GM23338 (cell line): ENCODE measurements around the gene PPP1CC. TPM values are rescaled to one million over a fixed set of nuclear protein-coding genes. Genes with fewer than 3 reads are reported as not detected.
A peak's percentile ranks its signal among the peaks of the same experiment; 100 is the strongest.

ENCODE experiments used
- ATAC-seq: fragments of 200-7000 bp; cut with Tn5 transposase; 3 replicates; pipeline ENCODE4 v1.9.1; 2020
- DNase-seq: peaks from one replicate; pipeline ENCODE4 v3.0.0-alpha.2; 2015; ENCODE audit warnings: low spot score
- H2AFZ ChIP-seq: fragments of 200-600 bp; sonication (generic); 2 replicates; pipeline ENCODE4 v1.8.0; 2016; ENCODE audit warnings: antibody characterized with exemption, mild to moderate bottlenecking, moderate library complexity
- H3F3A ChIP-seq: fragments of 200-600 bp; sonication (generic); replicated peaks from 2 replicates; pipeline ENCODE4 v1.8.0; 2017; ENCODE audit warnings: antibody characterized with exemption, mixed run types, low read depth
- H3K27ac ChIP-seq: fragments of 200-600 bp; sonication (generic); 2 replicates; pipeline ENCODE4 v1.6.1; 2016; ENCODE audit warnings: low read depth
- H3K27me3 ChIP-seq: fragments of 200-600 bp; sonication (generic); 2 replicates; pipeline ENCODE4 v1.8.0; 2016; ENCODE audit warnings: mild to moderate bottlenecking, mixed run types, moderate library complexity; ENCODE audit not compliant: insufficient read depth
- H3K36me3 ChIP-seq: fragments of 200-600 bp; sonication (generic); 2 replicates; pipeline ENCODE4 v1.8.0; 2016; ENCODE audit warnings: mild to moderate bottlenecking; ENCODE audit not compliant: insufficient read depth
- H3K4me1 ChIP-seq: fragments of 200-600 bp; sonication (generic); 2 replicates; pipeline ENCODE4 v1.8.0; 2016; ENCODE audit warnings: mild to moderate bottlenecking, moderate library complexity; ENCODE audit not compliant: insufficient read depth
- H3K4me2 ChIP-seq: fragments of 200-600 bp; sonication (generic); 2 replicates; pipeline ENCODE4 v1.7.1; 2017; ENCODE audit warnings: mixed run types
- H3K4me3 ChIP-seq: fragments of 200-600 bp; sonication (generic); 2 replicates; pipeline ENCODE4 v1.6.1; 2016; ENCODE audit warnings: mixed run types
- H3K79me2 ChIP-seq: fragments of 200-600 bp; sonication (generic); replicated peaks from 2 replicates; pipeline ENCODE4 v1.8.0; 2017; ENCODE audit warnings: mild to moderate bottlenecking; ENCODE audit not compliant: insufficient read depth
- H3K9me2 ChIP-seq: fragments of 200-600 bp; sonication (generic); 2 replicates; pipeline ENCODE4 v1.8.0; 2017; ENCODE audit not compliant: insufficient read depth
- H4K20me1 ChIP-seq: fragments of 200-600 bp; sonication (generic); replicated peaks from 2 replicates; pipeline ENCODE4 v1.8.0; 2017; ENCODE audit warnings: mild to moderate bottlenecking; ENCODE audit not compliant: insufficient read depth
- H3K27ac Mint-ChIP-seq: 2 replicates; pipeline ENCODE4 v1.8.0; 2020; ENCODE audit warnings: inconsistent platforms, mild to moderate bottlenecking, moderate library complexity, mixed read lengths
- H3K27me3 Mint-ChIP-seq: 3 replicates; pipeline ENCODE4 v1.8.0; 2022; ENCODE audit warnings: low read depth, mild to moderate bottlenecking, moderate library complexity, mixed read lengths, inconsistent platforms; ENCODE audit not compliant: insufficient read depth, poor library complexity
- H3K36me3 Mint-ChIP-seq: 3 replicates; pipeline ENCODE4 v1.8.0; 2021; ENCODE audit warnings: low read depth, mild to moderate bottlenecking, inconsistent platforms, moderate library complexity, mixed read lengths
- H3K4me1 Mint-ChIP-seq: 3 replicates; pipeline ENCODE4 v1.8.0; 2020; ENCODE audit warnings: mild to moderate bottlenecking, inconsistent platforms, mixed read lengths
- H3K4me3 Mint-ChIP-seq: 3 replicates; pipeline ENCODE4 v1.8.0; 2021; ENCODE audit warnings: moderate library complexity, mild to moderate bottlenecking, inconsistent platforms, mixed read lengths
- H3K9me3 Mint-ChIP-seq: 3 replicates; pipeline ENCODE4 v1.8.0; 2020; ENCODE audit warnings: moderate library complexity, mild to moderate bottlenecking, inconsistent platforms, mixed read lengths
- CREB1 ChIP-seq: fragments of 250-450 bp; sonication (Bioruptor Pico); IDR thresholded peaks from 2 replicates; pipeline ENCODE4 v1.5.0; 2020; ENCODE audit warnings: low read depth, mild to moderate bottlenecking, moderate library complexity
- EZH2 ChIP-seq: fragments of 200-600 bp; sonication (generic); IDR thresholded peaks from one replicate; pipeline ENCODE4 v1.8.0; 2017; ENCODE audit warnings: antibody characterized with exemption, mild to moderate bottlenecking, low read depth; ENCODE audit not compliant: unreplicated experiment
- EZH2phosphoT487 ChIP-seq: fragments of 200-600 bp; sonication (generic); IDR thresholded peaks from one replicate; pipeline ENCODE4 v1.8.1; 2018; ENCODE audit warnings: antibody characterized with exemption; ENCODE audit not compliant: unreplicated experiment
- JUNB ChIP-seq: IDR thresholded peaks from one replicate; pipeline ENCODE4 v1.6.1; 2016; ENCODE audit warnings: antibody characterized with exemption; ENCODE audit not compliant: unreplicated experiment
- NANOG ChIP-seq: IDR thresholded peaks from 2 replicates; pipeline ENCODE4 v1.6.1; 2016; ENCODE audit warnings: antibody characterized with exemption, borderline replicate concordance
- POLR2AphosphoS5 ChIP-seq: IDR thresholded peaks from 2 replicates; pipeline ENCODE4 v1.6.1; 2016; ENCODE audit warnings: antibody characterized with exemption, low read depth
- STAT1 ChIP-seq: IDR thresholded peaks from one replicate; pipeline ENCODE4 v1.6.1; 2016; ENCODE audit warnings: antibody characterized with exemption; ENCODE audit not compliant: unreplicated experiment
- ZNF114 ChIP-seq: fragments of 250-450 bp; sonication (Bioruptor Pico); IDR thresholded peaks from 2 replicates; pipeline ENCODE4 v1.5.0; 2020; ENCODE audit warnings: mild to moderate bottlenecking, moderate library complexity
- ZNF331 ChIP-seq: fragments of 250-450 bp; sonication (Bioruptor Pico); IDR thresholded peaks from 2 replicates; pipeline ENCODE4 v1.5.0; 2020; ENCODE audit warnings: low read depth, mild to moderate bottlenecking, moderate library complexity
- polyA plus RNA-seq: library from polyadenylated mRNA; unstranded; fragments of >200 nt; fragmentation: Nextera tagmentation; extraction: Ambion mirVana; gene quantifications from 2 replicates; pipeline ENCODE4 v1.2.1, GENCODE V29; 2016
- total RNA-seq: library from RNA; depleted of rRNA; stranded (reverse); fragments of >200 nt; shearing (Covaris generic); gene quantifications from 2 replicates; pipeline ENCODE4 v1.2.3, GENCODE V29; 2014
- TF ChIP-seq, protein P1 (sequence below), 2 experiments: fragments of 200-600 bp in 1 of 2; sonication (generic) in 1 of 2; conservative IDR thresholded peaks; 2 replicates each; pipeline versions ENCODE4 v1.5.1 to v1.6.1; 2016 to 2017; ENCODE audit warnings: antibody characterized with exemption in 2 of 2, low read depth in 2 of 2, mild to moderate bottlenecking in 2 of 2, moderate library complexity in 1 of 2

Gene PPP1CC
- total and polyA plus RNA-seq, 2 experiments from 2014 or later = 276 to 501 TPM

- no peak overlapping the region for H3K4me2 ChIP-seq
- H3K9me2 ChIP-seq = no peaks in the 10 kb centered on the region
- H3K36me3 Mint-ChIP-seq = no peaks in the 10 kb centered on the region; the same call in 2 of the 3 replicates
- H3K4me3 Mint-ChIP-seq = no peak overlapping the region
- no peaks in the 10 kb centered on the region for H3K36me3 ChIP-seq
- no peak overlapping the region for H3K4me3 ChIP-seq
- DNase-seq (no peak), ATAC-seq (no peak)
- H3K27ac Mint-ChIP-seq = no peak overlapping the region
- H3K27me3 Mint-ChIP-seq = peaks cover 10% of the 10 kb centered on the region
- H3K4me1 Mint-ChIP-seq = no peaks in the 10 kb centered on the region
- H3K79me2 ChIP-seq = no peaks in the 10 kb centered on the region
- no peak overlapping the region for H3K27ac ChIP-seq
- TF ChIP-seq, protein P1, sequence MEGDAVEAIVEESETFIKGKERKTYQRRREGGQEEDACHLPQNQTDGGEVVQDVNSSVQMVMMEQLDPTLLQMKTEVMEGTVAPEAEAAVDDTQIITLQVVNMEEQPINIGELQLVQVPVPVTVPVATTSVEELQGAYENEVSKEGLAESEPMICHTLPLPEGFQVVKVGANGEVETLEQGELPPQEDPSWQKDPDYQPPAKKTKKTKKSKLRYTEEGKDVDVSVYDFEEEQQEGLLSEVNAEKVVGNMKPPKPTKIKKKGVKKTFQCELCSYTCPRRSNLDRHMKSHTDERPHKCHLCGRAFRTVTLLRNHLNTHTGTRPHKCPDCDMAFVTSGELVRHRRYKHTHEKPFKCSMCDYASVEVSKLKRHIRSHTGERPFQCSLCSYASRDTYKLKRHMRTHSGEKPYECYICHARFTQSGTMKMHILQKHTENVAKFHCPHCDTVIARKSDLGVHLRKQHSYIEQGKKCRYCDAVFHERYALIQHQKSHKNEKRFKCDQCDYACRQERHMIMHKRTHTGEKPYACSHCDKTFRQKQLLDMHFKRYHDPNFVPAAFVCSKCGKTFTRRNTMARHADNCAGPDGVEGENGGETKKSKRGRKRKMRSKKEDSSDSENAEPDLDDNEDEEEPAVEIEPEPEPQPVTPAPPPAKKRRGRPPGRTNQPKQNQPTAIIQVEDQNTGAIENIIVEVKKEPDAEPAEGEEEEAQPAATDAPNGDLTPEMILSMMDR (conservative IDR thresholded peaks at IDR 0.05; ENCODE audit: low read depth in 2 of 2) = no peak
- TF ChIP-seq STAT1 = no peak
- TF ChIP-seq CREB1 (CRISPR knock-in tag) = no peak
- TF ChIP-seq ZNF331 = no peak
- no peak for TF ChIP-seq POLR2AphosphoS5
- no peak for TF ChIP-seq JUNB
- TF ChIP-seq EZH2phosphoT487 = no peak
- no peak for TF ChIP-seq EZH2
- TF ChIP-seq ZNF114 (CRISPR knock-in tag) = no peak
- no peaks in the 10 kb centered on the region for H3K27me3 ChIP-seq
- no peak overlapping the region for H2AFZ ChIP-seq
- H3F3A ChIP-seq = no peaks in the 10 kb centered on the region
- no peaks in the 10 kb centered on the region for H3K4me1 ChIP-seq
- H4K20me1 ChIP-seq = no peaks in the 10 kb centered on the region
- no peaks in the 10 kb centered on the region for H3K9me3 Mint-ChIP-seq
Measured at GRCh38 chr12:110705309-110705708, 37.4 kb downstream of the PPP1CC start.

DNA sequence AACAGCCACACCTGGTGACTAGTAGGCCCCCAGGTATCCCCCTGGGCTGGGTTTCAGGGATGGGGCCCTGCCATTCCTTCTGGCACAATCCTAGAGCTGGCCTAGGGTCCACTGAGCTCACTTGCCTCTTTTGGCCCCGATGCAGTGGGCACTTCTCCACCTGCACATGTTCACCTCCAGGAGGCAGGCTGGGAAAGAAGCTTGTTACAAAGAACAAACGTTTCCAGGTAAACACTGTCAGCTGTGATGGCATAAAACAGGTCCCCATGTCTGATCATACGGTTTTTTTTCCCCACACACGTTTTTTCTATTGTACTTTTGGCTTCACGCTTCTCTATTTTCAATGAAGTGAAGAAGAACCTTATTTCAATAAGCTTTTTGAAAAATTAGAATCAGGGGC is 37.9 kb downstream of the PPP1CC start:
- Histone ChIP-seq H3K27me3 (no peaks in the 10 kb centered on the region), H3K4me3 (no peak overlapping the region), H3K79me2 (no peaks in the 10 kb centered on the region), H3K4me2 (no peak overlapping the region), H3K27ac (no peak overlapping the region), H3K36me3 (no peaks in the 10 kb centered on the region), H4K20me1 (no peaks in the 10 kb centered on the region), H3K9me2 (no peaks in the 10 kb centered on the region), H3F3A (no peaks in the 10 kb centered on the region), H2AFZ (no peak overlapping the region), H3K4me1 (no peaks in the 10 kb centered on the region)
- Mint-ChIP-seq H3K27ac (no peak overlapping the region), H3K4me1 (no peaks in the 10 kb centered on the region), H3K9me3 (no peaks in the 10 kb centered on the region), H3K4me3 (no peak overlapping the region), H3K27me3 (peaks cover 10% of the 10 kb centered on the region), H3K36me3 (no peaks in the 10 kb centered on the region; the same call in 2 of the 3 replicates)
- TF ChIP-seq, protein P1 (conservative IDR thresholded peaks at IDR 0.05; ENCODE audit: low read depth in 2 of 2) = peak; percentile 49 to 71
- TF ChIP-seq NANOG = no peak
- peak; percentile 89 for ATAC-seq
- peak; percentile 72 for DNase-seq
